ENCODE results near the gene ZNF417.
A peak's percentile ranks its signal among the peaks of the same experiment; 100 is the strongest.

The ZNF417 gene

DNA sequence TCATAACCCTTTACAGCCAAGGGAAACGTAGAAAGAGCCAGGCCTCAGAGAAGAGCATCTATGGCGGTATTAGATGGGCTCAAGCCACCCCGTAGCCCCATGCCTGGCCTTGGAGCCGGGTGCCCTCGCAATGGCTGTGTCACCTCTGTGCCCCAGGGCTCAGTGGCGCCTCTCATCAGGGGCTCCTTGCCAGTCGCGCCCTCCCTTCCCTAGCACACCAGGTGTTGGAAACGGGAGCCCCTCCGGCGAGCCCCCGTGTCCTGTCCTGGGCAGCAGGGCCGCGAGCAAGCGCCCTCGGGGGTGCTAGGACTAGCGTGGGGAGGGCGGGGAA is 30.7 kb upstream of the ZNF417 start:
- TF ChIP-seq, protein P1, sequence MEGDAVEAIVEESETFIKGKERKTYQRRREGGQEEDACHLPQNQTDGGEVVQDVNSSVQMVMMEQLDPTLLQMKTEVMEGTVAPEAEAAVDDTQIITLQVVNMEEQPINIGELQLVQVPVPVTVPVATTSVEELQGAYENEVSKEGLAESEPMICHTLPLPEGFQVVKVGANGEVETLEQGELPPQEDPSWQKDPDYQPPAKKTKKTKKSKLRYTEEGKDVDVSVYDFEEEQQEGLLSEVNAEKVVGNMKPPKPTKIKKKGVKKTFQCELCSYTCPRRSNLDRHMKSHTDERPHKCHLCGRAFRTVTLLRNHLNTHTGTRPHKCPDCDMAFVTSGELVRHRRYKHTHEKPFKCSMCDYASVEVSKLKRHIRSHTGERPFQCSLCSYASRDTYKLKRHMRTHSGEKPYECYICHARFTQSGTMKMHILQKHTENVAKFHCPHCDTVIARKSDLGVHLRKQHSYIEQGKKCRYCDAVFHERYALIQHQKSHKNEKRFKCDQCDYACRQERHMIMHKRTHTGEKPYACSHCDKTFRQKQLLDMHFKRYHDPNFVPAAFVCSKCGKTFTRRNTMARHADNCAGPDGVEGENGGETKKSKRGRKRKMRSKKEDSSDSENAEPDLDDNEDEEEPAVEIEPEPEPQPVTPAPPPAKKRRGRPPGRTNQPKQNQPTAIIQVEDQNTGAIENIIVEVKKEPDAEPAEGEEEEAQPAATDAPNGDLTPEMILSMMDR (IDR thresholded peaks at IDR 0.05), result no peak

DNA sequence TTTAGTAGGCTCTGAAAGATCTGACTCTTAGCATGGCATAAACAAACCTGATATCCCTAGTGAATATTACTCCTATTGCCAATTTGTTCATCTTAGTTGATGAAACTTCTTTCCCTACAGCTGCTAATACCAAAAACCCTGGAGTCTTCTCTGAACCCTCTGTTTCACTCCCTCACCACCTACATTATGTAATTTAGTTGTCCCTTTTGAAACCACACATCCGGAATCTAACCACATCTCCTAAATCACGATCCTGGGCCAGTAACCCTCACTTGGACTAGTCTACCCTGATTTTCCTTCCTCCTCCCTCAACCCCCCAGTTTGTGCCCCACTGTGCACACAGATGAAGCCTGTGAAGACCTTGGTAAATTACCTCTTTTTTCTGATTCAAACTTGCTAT is 29.9 kb upstream of the ZNF417 start:
- peak overlapping the region; percentile 91 for H3K4me3 ChIP-seq
- TF ChIP-seq, protein P1 (IDR thresholded peaks at IDR 0.05), result no peak
- DNase-seq (ENCODE audit: low spot score), result no peak
- H3K27ac ChIP-seq, result no peak overlapping the region

More for the DNA sequence above, 30.7 kb upstream of the ZNF417 start:
- DNase-seq (ENCODE audit: low spot score), result no peak
- Histone ChIP-seq H3K27ac (peak overlapping the region; percentile 57 to 85), H3K4me3 (peak overlapping the region; percentile 91)

DNA sequence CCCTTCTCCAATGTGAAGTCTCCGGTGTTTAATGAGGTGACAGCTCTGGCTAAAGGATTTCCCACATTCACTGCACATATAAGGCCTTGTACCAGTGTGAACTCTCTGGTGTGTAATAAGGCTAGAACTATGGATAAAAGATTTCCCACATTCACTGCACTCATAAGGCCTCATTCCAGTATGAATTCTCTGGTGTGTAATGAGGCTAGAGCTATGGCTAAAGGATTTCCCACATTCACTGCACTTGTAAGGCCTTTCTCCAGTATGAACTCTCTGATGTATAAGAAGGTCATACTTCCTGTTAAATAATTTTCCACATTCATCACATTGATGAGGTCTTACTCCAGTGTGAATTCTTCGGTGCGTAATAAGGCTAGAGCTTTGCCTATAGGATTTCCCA is 25.2 kb upstream of the ZNF417 start:
- no peak overlapping the region for H3K4me3 ChIP-seq
- no peak overlapping the region for H3K27ac ChIP-seq
- TF ChIP-seq, protein P1 (IDR thresholded peaks at IDR 0.05), result no peak
- no peak for DNase-seq (ENCODE audit: low spot score)

DNA sequence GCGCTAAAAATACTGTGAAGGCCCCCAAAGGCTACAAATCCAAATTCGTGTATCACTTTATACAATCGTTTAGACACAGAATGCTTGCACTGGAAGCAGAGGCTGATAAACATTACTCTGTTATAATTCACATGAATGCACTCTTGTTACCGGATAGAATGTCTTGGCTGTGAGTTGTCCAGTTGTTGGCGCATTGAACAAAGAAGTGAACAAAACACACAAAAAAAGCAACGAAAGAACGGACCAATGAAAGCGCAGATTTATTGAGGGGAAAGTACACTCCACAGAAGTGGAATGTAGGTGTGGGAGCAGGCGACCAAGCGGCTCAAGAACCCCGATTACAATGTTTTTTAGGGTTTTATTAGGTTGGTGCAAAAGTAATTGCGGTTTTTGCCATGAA is 19.3 kb upstream of the ZNF417 start:
- TF ChIP-seq, protein P1 (IDR thresholded peaks at IDR 0.05), result no peak
- DNase-seq (ENCODE audit: low spot score), result no peak
- peak overlapping the region; percentile 90 for H3K4me3 ChIP-seq
- no peak overlapping the region for H3K27ac ChIP-seq

DNA sequence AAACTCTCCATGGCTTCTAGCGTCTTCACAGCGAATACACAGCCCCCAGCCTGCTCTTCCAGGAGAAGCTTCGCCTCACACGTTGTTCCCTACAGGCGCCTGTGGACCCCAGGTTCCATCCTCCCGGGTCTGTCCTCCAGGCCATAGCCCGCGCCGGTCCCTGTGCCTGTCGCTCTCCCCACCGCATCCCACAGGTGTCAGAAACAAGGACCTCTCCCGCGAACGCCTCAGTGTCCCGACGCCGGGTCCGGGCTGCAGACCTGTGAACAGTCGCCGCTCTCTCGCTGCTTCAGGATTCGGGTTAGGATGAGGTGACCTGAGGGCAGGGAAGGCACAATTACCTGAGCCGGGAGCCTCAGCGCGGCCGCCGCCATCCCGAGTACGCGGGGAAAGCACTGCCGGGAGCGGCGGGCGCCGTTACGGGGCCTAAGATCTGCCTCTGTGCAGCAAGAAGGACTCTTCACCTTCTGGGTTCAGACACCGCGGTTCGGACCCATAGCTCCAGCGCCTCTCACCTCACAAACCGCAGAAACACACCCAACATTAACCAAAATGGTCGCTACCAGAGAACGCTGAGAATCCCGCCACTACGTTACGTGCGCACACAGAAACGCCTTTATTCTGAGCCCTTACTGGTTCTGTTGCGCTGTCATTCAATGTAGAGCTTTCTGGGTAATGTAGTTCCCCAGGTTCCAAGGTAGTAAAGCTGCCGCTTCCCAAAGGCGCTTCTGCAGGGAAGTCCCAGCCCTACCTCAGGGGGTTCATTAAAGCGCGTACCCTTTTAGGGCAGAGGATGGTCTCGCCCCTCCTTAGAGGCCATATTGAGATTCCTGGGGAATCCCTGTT is 18.7 kb upstream of the ZNF417 start, which contains the start of gene ZNF418:
Gene ZNF418, minus strand, starts transcription at position 583 of the 846 bp plus-strand sequence. CDS start 1,580 bp downstream, outside the sequence.
- TF ChIP-seq, protein P1 (IDR thresholded peaks at IDR 0.05), result no peak
- H3K27ac ChIP-seq, result peak within 1 kb of the TSS in 1 of 2 donors; percentile 82
- peak within 1 kb of the TSS; percentile 90 for H3K4me3 ChIP-seq
- DNase-seq (ENCODE audit: low spot score), result no peak

DNA sequence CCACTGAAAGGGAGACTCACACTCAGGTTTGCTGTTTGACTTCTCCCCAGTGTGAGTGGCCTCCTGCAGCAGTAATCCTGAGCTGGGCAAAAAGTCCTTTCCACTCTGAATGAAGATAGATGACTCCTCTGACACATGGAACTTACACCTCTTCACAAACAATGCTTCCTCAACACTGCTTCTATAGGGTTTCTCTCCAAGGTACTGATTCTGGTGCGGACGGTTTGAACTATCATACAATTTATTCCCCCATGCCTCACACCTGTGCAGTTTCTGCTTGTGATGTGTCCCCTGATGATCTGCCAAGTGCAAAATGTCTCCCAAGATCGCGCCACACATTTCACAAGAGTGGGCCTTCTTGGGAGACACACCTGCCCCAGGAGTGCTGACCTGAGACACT is 11.2 kb upstream of the ZNF417 start:
- H3K27ac ChIP-seq, result no peak overlapping the region
- H3K4me3 ChIP-seq, result no peak overlapping the region
- DNase-seq (ENCODE audit: low spot score), result no peak
- TF ChIP-seq, protein P1 (IDR thresholded peaks at IDR 0.05), result no peak

DNA sequence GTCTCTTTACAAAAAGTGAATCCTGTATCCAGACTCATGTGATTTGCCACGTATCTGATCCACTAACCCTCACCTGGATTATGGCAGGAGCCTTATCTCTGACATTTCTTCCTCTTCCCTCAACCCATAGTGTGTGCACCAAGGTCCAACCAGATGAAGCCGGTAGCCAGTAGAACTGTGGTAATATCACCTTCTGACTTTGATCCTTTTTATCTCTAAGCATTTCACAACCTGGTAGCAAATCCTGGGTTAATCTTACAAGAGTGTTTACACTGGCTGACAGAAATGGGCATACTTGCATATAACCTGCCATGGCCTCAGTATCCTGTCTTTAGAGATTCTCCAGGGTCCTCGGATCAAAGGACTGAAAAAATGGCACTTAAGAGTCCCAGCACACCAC is 1.9 kb downstream of the ZNF417 start:
- H3K4me3 ChIP-seq, result peak overlapping the region; percentile 95
- H3K27ac ChIP-seq, result no peak overlapping the region
- TF ChIP-seq, protein P1 (IDR thresholded peaks at IDR 0.05), result no peak
- DNase-seq (ENCODE audit: low spot score), result no peak
